ENCODE results near the gene AMDHD2. TPM values are rescaled to one million over a fixed set of nuclear protein-coding genes. Genes with fewer than 3 reads are reported as not detected.
"Not testable (repeated sequence)": the region's sequence is repeated elsewhere in the genome, so short reads cannot be mapped to it uniquely, and the experiment has no call there.

AMDHD2 gene
- total RNA-seq, 1 experiment from 2014 or later = 67.2 TPM

DNA sequence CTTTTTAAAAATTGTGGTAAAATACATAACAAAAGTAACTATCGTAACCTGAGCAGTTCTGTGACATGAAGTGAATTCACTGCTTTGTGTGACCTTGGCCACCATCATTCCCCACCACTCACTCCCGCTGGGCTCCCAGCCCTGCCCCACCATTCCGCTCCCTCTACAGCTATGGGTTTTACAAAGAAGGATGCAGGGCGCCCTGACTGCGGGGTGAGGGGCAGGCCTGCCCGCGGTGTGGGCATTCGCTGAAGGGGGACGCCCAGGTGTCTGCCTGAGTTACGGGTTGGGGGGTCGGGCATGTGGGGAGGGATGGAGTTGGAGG lies 11.2 kb downstream of the AMDHD2 start, which contains the start of gene CEMP1:
Gene CEMP1 (minus strand): TSS at position 38 of the 325 bp plus-strand sequence. CDS start 335 bp downstream, outside the sequence.
- CTCF ChIA-PET = no interaction called here
- POLR2A ChIA-PET = interaction anchor here (0.6 to 1.6 kb wide), 4 partner anchors 11 to 280 kb away, joined by 4 to 15 read pairs (median 8); partner anchors contain the start of genes AMDHD2 and ECI1
- DNase-seq = no peak
- no peaks in the 10 kb centered on the region for H3K27me3 Mint-ChIP-seq (ENCODE audit: insufficient read depth, unreplicated experiment)
- H3K9me3 Mint-ChIP-seq (ENCODE audit: unreplicated experiment) = no peaks in the 10 kb centered on the region
- H3K4me3 Mint-ChIP-seq (ENCODE audit: unreplicated experiment) = peak within 1 kb of the TSS; percentile 86
- H3K27ac Mint-ChIP-seq (ENCODE audit: unreplicated experiment) = peak within 1 kb of the TSS; percentile 94
- Histone ChIP-seq H3K9me3 (no peaks in the 10 kb centered on the region), H3K36me3 (ENCODE audit: control insufficient read depth, insufficient read depth, low read length) (peaks cover 4% of the 10 kb centered on the region), H3K4me3 (ENCODE audit: low read depth, low read length) (peak within 1 kb of the TSS; percentile 78), H3K4me1 (peaks cover 9% of the 10 kb centered on the region), H3K27me3 (replicated peaks; ENCODE audit: control insufficient read depth, insufficient read depth, low read length) (no peaks in the 10 kb centered on the region)
- TF ChIP-seq, protein P1, sequence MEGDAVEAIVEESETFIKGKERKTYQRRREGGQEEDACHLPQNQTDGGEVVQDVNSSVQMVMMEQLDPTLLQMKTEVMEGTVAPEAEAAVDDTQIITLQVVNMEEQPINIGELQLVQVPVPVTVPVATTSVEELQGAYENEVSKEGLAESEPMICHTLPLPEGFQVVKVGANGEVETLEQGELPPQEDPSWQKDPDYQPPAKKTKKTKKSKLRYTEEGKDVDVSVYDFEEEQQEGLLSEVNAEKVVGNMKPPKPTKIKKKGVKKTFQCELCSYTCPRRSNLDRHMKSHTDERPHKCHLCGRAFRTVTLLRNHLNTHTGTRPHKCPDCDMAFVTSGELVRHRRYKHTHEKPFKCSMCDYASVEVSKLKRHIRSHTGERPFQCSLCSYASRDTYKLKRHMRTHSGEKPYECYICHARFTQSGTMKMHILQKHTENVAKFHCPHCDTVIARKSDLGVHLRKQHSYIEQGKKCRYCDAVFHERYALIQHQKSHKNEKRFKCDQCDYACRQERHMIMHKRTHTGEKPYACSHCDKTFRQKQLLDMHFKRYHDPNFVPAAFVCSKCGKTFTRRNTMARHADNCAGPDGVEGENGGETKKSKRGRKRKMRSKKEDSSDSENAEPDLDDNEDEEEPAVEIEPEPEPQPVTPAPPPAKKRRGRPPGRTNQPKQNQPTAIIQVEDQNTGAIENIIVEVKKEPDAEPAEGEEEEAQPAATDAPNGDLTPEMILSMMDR (IDR thresholded peaks at IDR 0.05; ENCODE audit: insufficient read depth in 1 of 2, low read depth in 1 of 2, low read length in 1 of 2, severe bottlenecking in 1 of 2, unreplicated experiment in 1 of 2) = no peak
- intact Hi-C loops (cut with micrococcal nuclease; ENCODE audit: unreplicated experiment) = no loop called here
- H3K4me1 Mint-ChIP-seq (ENCODE audit: low read depth, unreplicated experiment) = no peaks in the 10 kb centered on the region
- TSS peak; percentile 74 for BruUV-seq (replicated peaks)
- H3K36me3 Mint-ChIP-seq (ENCODE audit: insufficient read depth, unreplicated experiment) = peaks cover 23% of the 10 kb centered on the region

DNA sequence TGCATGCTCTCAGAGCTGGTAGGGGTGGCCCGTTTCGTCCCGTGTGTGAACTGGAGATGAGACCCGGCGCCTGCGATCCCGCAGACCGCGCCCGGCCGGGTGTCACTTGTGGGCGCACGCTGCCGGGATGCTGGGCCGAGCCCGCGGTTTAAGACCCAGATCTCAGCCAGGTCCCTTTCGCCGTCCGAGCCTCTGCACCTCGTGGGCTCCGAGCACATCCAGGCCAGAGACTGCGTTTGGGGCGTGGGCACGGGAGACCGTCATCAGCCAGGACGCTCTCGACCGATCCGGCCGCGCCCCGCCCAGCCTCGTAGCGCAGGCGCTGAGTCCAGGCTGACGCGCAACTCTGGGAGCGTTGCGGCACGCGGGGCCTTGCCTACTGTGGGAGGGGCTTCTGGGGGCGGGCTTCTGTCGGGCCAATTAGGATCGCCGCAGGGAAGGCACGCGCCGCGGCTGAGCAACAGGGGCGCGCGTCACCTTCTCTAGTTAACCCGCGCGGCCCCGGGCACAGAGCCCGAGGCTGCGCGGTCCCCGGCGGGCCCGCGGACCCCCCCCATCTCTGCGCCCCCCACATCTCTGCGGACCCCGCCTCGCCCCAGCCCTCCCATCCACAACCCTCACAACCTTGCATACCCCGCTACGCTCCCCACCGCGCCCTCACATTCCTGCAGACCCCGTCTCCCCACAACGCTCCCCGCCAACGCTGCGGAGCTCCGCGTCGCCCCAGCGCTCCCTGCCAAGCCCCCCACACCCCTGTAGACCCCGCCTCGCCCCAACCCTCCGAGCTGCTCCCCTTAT lies 11.7 kb downstream of the AMDHD2 start:
- H3K4me3 ChIP-seq (ENCODE audit: low read depth, low read length) = peak overlapping the region; percentile 78
- H3K27me3 ChIP-seq (replicated peaks; ENCODE audit: control insufficient read depth, insufficient read depth, low read length) = no peaks in the 10 kb centered on the region
- H3K9me3 Mint-ChIP-seq (ENCODE audit: unreplicated experiment) = no peaks in the 10 kb centered on the region
- H3K4me1 ChIP-seq = peaks cover 12% of the 10 kb centered on the region
- peak overlapping the region; percentile 86 for H3K4me3 Mint-ChIP-seq (ENCODE audit: unreplicated experiment)
- CTCF ChIA-PET = interaction anchor here (0.7 to 1.3 kb wide), 3 partner anchors 8 to 19 kb away, joined by 3 to 8 read pairs (median 4); partner anchors contain the start of gene AMDHD2
- POLR2A ChIA-PET = interaction anchor here (0.6 to 1.6 kb wide), 4 partner anchors 8 to 280 kb away, joined by 3 to 15 read pairs (median 4); partner anchors contain the start of genes AMDHD2 and ECI1
- BruUV-seq (replicated peaks) = no TSS peak
- intact Hi-C loops (cut with micrococcal nuclease; ENCODE audit: unreplicated experiment) = no loop called here
- peaks cover 26% of the 10 kb centered on the region for H3K36me3 Mint-ChIP-seq (ENCODE audit: insufficient read depth, unreplicated experiment)
- H3K9me3 ChIP-seq = no peaks in the 10 kb centered on the region
- no peaks in the 10 kb centered on the region for H3K4me1 Mint-ChIP-seq (ENCODE audit: low read depth, unreplicated experiment)
- peaks cover 4% of the 10 kb centered on the region for H3K36me3 ChIP-seq (ENCODE audit: control insufficient read depth, insufficient read depth, low read length)
- DNase-seq = peak; percentile 97
- no peaks in the 10 kb centered on the region for H3K27me3 Mint-ChIP-seq (ENCODE audit: insufficient read depth, unreplicated experiment)
- TF ChIP-seq, protein P1 (IDR thresholded peaks at IDR 0.05; ENCODE audit: insufficient read depth in 1 of 2, low read depth in 1 of 2, low read length in 1 of 2, severe bottlenecking in 1 of 2, unreplicated experiment in 1 of 2) = no peak
- peak overlapping the region; percentile 94 for H3K27ac Mint-ChIP-seq (ENCODE audit: unreplicated experiment)

GRCh38 chr16:2532494-2533141 lies 12.4 kb downstream of the AMDHD2 start:
- intact Hi-C loops (cut with micrococcal nuclease; ENCODE audit: unreplicated experiment) = no loop called here
- H3K36me3 Mint-ChIP-seq (ENCODE audit: insufficient read depth, unreplicated experiment) = peaks cover 26% of the 10 kb centered on the region
- POLR2A ChIA-PET = interaction anchor here (0.7 to 1.6 kb wide), 3 partner anchors 9 to 14 kb away, joined by 3 to 15 read pairs (median 3); partner anchors contain the start of gene AMDHD2
- peak overlapping the region; percentile 86 for H3K4me3 Mint-ChIP-seq (ENCODE audit: unreplicated experiment)
- TF ChIP-seq, protein P1 (IDR thresholded peaks at IDR 0.05; ENCODE audit: insufficient read depth in 1 of 2, low read depth in 1 of 2, low read length in 1 of 2, severe bottlenecking in 1 of 2, unreplicated experiment in 1 of 2) = no peak
- DNase-seq = peak; percentile 88 to 92
- CTCF ChIA-PET = interaction anchor here (0.6 to 1.3 kb wide), 5 partner anchors 9 to 474 kb away, joined by 3 to 8 read pairs (median 4); partner anchors contain the start of gene AMDHD2
- H3K9me3 Mint-ChIP-seq (ENCODE audit: unreplicated experiment) = no peaks in the 10 kb centered on the region
- peaks cover 17% of the 10 kb centered on the region for H3K4me1 ChIP-seq
- H3K27me3 Mint-ChIP-seq (ENCODE audit: insufficient read depth, unreplicated experiment) = no peaks in the 10 kb centered on the region
- H3K4me1 Mint-ChIP-seq (ENCODE audit: low read depth, unreplicated experiment) = no peaks in the 10 kb centered on the region
- BruUV-seq (replicated peaks) = TSS peak; percentile 71
- peak overlapping the region; percentile 78 for H3K4me3 ChIP-seq (ENCODE audit: low read depth, low read length)
- H3K27me3 ChIP-seq (replicated peaks; ENCODE audit: control insufficient read depth, insufficient read depth, low read length) = no peaks in the 10 kb centered on the region
- H3K36me3 ChIP-seq (ENCODE audit: control insufficient read depth, insufficient read depth, low read length) = peaks cover 2% of the 10 kb centered on the region
- no peaks in the 10 kb centered on the region for H3K9me3 ChIP-seq
- peak overlapping the region; percentile 94 for H3K27ac Mint-ChIP-seq (ENCODE audit: unreplicated experiment)

DNA sequence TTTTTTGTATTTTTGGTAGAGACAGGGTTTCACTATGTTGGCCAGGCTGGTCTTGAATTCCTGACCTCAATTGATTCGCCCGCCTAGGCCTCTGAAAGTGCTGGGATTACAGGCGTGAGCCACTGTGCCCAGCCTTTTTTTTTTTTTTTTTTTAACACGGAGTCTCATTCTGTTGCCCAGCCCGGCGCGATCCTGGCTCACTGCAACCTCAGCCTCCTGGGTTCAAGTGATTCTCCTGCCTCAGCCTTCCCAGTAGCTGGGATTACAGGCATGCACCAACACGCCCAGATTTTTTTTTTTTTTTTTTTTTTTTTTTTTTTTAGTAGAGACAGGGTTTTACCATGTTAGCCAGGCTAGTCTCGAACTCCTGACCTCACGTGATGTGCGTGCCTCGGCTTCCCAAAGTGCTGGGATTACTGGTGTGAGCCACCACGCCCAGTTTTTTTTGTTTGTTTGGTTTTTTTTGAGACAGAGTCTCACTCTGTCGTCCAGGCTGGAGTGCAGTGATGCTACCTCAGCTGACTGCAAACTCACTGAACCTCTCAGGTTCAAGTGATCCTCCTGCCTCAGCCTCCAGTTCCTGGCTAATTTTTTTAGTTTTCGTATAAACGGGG lies 13.1 kb downstream of the AMDHD2 start:
- intact Hi-C loops (cut with micrococcal nuclease; ENCODE audit: unreplicated experiment); H3K27me3 ChIP-seq (replicated peaks; ENCODE audit: control insufficient read depth, insufficient read depth, low read length); H3K9me3 ChIP-seq; H3K27me3 Mint-ChIP-seq (ENCODE audit: insufficient read depth, unreplicated experiment); H3K36me3 ChIP-seq (ENCODE audit: control insufficient read depth, insufficient read depth, low read length); H3K9me3 Mint-ChIP-seq (ENCODE audit: unreplicated experiment); H3K4me1 Mint-ChIP-seq (ENCODE audit: low read depth, unreplicated experiment); BruUV-seq (replicated peaks); DNase-seq: not testable (repeated sequence)
- Mint-ChIP-seq H3K36me3 (ENCODE audit: insufficient read depth, unreplicated experiment) (peaks cover 26% of the 10 kb centered on the region), H3K4me3 (ENCODE audit: unreplicated experiment) (peak overlapping the region; percentile 86), H3K27ac (ENCODE audit: unreplicated experiment) (peak overlapping the region; percentile 94)
- CTCF ChIA-PET = interaction anchor here (0.6 to 1.3 kb wide), 3 partner anchors 13 to 473 kb away, joined by 3 to 4 read pairs (median 4); partner anchors contain the start of gene AMDHD2
- H3K4me3 ChIP-seq (ENCODE audit: low read depth, low read length) = peak overlapping the region; percentile 78
- POLR2A ChIA-PET = interaction anchor here (0.9 to 1.6 kb wide), 2 partner anchors 9 to 13 kb away, joined by 3 to 15 read pairs; partner anchors contain the start of gene AMDHD2
- peaks cover 17% of the 10 kb centered on the region for H3K4me1 ChIP-seq

Data from Caco-2 (cell line).